Upper lobe of left lung (tissue), 6 donors: ENCODE measurements around the gene MIA2. TPM values are rescaled to one million over a fixed set of nuclear protein-coding genes. Genes with fewer than 3 reads are reported as not detected.
"Not testable (repeated sequence)": the region's sequence is repeated elsewhere in the genome, so short reads cannot be mapped to it uniquely, and the experiment has no call there.

Experiments
- ATAC-seq, 2 donors: fragments of 200-7000 bp; cut with Tn5 transposase; one replicate each; pipeline ENCODE4 v1.9.1; 2022; ENCODE audit warnings: mild to moderate bottlenecking in 2 of 2, moderate library complexity in 2 of 2; ENCODE audit not compliant: low FRiP score in 2 of 2
- DNase-seq, 2 donors: peaks; one replicate each; pipeline ENCODE4 v3.0.0-alpha.2; 2019 to 2020
- H3K27ac ChIP-seq, 4 donors: fragments of 200-600 bp; sonication (generic); one replicate each; pipeline ENCODE4 v1.5.1; 2016 to 2019
- H3K27me3 ChIP-seq, 4 donors: fragments of 200-600 bp; sonication (generic); one replicate each; pipeline ENCODE4 v1.5.1; 2017 to 2019
- H3K36me3 ChIP-seq, 4 donors: fragments of 200-600 bp; sonication (generic); one replicate each; pipeline ENCODE4 v1.5.1; 2016 to 2019
- H3K4me1 ChIP-seq, 4 donors: fragments of 200-600 bp; sonication (generic); one replicate each; pipeline ENCODE4 v1.5.1; 2018 to 2019
- H3K4me3 ChIP-seq, 4 donors: fragments of 200-600 bp; sonication (generic); one replicate each; pipeline ENCODE4 v1.5.1; 2017 to 2019; ENCODE audit warnings: mild to moderate bottlenecking in 2 of 4, moderate library complexity in 1 of 4
- H3K9me3 ChIP-seq, 4 donors: fragments of 200-600 bp; sonication (generic); one replicate each; pipeline ENCODE4 v1.5.1; 2018 to 2019
- EP300 ChIP-seq, 4 donors: sonication (generic); formaldehyde crosslinking; IDR thresholded peaks; one replicate each; pipeline ENCODE4 v1.5.1; 2017; ENCODE audit warnings: antibody characterized with exemption in 4 of 4, control low read depth in 2 of 4
- POLR2A ChIP-seq, 4 donors: fragments of 450-650 bp; IDR thresholded peaks; one replicate each; pipeline ENCODE4 v1.5.1; 2016 to 2017; ENCODE audit warnings: antibody characterized with exemption in 4 of 4, mild to moderate bottlenecking in 2 of 4
- POLR2AphosphoS5 ChIP-seq, 2 donors: sonication (generic); formaldehyde crosslinking; IDR thresholded peaks; one replicate each; pipeline ENCODE4 v1.5.1; 2017; ENCODE audit warnings: antibody characterized with exemption in 2 of 2
- WGBS, 2 donors: methylation state at CpG; one replicate each; pipeline ENCODE4 v1.1.5; 2017 to 2018; 5-methylcytosine and 5-hydroxymethylcytosine counted together
- total RNA-seq, 6 donors: library from RNA; depleted of rRNA in 4 of 6; stranded (reverse); fragments of >200 nt in 4 of 6; gene quantifications; one replicate each; pipeline versions ENCODE4 v1.1.0 to v1.2.1, GENCODE V29; 2016 to 2021
- TF ChIP-seq, protein P1 (sequence below), 6 experiments: fragments of 450-650 bp in 4 of 6; fragments of 200-600 bp in 2 of 6; sonication (generic) in 2 of 6; IDR thresholded peaks; one replicate each; pipeline ENCODE4 v1.5.1; 2016 to 2019; ENCODE audit warnings: antibody characterized with exemption in 6 of 6
- donor health status: DM: no; HTN: no; CAD: no; lungs with moderate emphysema.
- donor health status: DM: no; HTN: yes; CAD: no; lungs with severe emphysema.

The MIA2 gene
- total RNA-seq, 6 donors from 2014 or later: 13.0 to 56.8 (median 25.4) TPM

DNA sequence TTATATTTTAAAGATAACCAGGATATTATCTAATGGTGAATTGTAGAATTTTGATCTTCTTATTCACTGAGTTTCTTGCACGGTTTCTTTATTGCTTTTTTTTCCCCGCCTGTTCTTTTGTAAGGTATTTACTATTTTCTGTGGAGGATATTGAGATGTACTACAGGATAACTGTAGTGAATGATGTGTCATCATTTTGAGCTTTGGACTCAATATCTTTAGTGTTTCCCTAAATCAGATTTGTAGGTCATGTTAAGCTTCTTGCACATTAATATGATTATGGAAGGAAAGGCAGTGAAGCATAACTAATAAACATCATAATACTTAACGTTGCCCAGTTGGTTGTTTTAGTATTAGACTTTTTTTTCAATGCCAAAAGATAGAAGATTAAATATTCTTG, 117.2 kb downstream of the MIA2 start:
- Histone ChIP-seq H3K9me3 (no peaks in the 10 kb centered on the region), H3K27ac (no peak overlapping the region), H3K27me3 (no peaks in the 10 kb centered on the region), H3K4me3 (no peak overlapping the region), H3K36me3 (peaks cover 3 to 47% (median 6%) of the 10 kb centered on the region in 4 donors), H3K4me1 (no peaks in the 10 kb centered on the region)
- 94 to 95% methylated on average over 3 of the region's 3 CpGs for WGBS, 2 donors
- DNase-seq (no peak), ATAC-seq (no peak)
- no peak for TF ChIP-seq POLR2AphosphoS5 (IDR thresholded peaks at IDR 0.05)
- no peak for TF ChIP-seq POLR2A (IDR thresholded peaks at IDR 0.05)
- no peak for TF ChIP-seq EP300 (IDR thresholded peaks at IDR 0.05)
- TF ChIP-seq, protein P1, sequence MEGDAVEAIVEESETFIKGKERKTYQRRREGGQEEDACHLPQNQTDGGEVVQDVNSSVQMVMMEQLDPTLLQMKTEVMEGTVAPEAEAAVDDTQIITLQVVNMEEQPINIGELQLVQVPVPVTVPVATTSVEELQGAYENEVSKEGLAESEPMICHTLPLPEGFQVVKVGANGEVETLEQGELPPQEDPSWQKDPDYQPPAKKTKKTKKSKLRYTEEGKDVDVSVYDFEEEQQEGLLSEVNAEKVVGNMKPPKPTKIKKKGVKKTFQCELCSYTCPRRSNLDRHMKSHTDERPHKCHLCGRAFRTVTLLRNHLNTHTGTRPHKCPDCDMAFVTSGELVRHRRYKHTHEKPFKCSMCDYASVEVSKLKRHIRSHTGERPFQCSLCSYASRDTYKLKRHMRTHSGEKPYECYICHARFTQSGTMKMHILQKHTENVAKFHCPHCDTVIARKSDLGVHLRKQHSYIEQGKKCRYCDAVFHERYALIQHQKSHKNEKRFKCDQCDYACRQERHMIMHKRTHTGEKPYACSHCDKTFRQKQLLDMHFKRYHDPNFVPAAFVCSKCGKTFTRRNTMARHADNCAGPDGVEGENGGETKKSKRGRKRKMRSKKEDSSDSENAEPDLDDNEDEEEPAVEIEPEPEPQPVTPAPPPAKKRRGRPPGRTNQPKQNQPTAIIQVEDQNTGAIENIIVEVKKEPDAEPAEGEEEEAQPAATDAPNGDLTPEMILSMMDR (IDR thresholded peaks at IDR 0.05): no peak

DNA sequence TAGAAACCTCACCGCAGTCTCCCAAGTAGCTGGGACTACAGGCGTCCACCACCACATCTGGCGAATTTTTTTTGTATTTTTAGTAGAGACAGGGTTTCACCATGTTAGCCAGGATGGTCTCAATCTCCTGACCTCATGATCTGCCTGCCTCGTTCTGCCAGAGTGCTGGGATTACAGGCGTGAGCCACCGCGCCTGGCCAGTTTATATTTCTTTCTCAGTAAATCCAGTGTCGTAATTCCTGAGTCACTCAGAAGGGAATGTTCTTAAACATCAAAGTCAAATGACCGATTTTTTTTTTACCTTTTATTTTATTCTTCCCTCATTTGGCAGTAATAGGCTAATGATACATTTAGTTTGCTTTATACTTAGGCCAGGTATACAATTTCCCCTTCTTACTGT, 118.0 kb downstream of the MIA2 start:
- Histone ChIP-seq H3K9me3 (no peaks in the 10 kb centered on the region), H3K36me3 (peaks cover 3 to 39% (median 5%) of the 10 kb centered on the region in 4 donors), H3K27me3 (no peaks in the 10 kb centered on the region), H3K4me1 (no peaks in the 10 kb centered on the region), H3K27ac (no peak overlapping the region), H3K4me3 (no peak overlapping the region)
- TF ChIP-seq POLR2AphosphoS5 (IDR thresholded peaks at IDR 0.05) (no peak), EP300 (IDR thresholded peaks at IDR 0.05) (no peak), POLR2A (IDR thresholded peaks at IDR 0.05) (no peak)
- TF ChIP-seq, protein P1 (IDR thresholded peaks at IDR 0.05): no peak
- WGBS, 2 donors: 96% methylated on average over 9 of the region's 9 CpGs
- DNase-seq (no peak), ATAC-seq (no peak)

DNA sequence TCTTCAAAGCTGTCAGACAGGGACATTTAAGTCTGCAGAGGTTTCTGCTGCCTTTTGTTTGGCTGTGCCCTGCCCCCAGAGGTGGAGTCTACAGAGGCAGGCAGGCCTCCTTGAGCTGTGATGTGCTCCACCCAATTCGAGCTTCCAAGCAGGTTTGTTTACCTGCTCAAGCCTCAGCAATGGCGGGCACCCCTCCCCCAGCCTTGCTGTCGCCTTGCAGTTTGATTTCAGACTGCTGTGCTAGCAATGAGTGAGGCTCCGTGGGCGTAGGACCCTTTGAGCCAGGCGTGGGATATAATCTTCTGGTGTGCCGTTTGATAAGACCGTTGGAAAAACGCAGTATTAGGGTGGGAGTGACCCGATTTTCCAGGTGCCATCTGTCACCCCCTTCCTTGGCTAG, 125.4 kb downstream of the MIA2 start:
- DNase-seq, H3K9me3 ChIP-seq, H3K27me3 ChIP-seq, H3K27ac ChIP-seq, ATAC-seq, H3K4me3 ChIP-seq, H3K4me1 ChIP-seq: not testable (repeated sequence)
- H3K36me3 ChIP-seq: peaks cover 0 to 12% (median 5%) of the 10 kb centered on the region in 4 donors
- WGBS, 2 donors: 96 to 100% methylated on average over 9 to 10 of the region's 10 CpGs

DNA sequence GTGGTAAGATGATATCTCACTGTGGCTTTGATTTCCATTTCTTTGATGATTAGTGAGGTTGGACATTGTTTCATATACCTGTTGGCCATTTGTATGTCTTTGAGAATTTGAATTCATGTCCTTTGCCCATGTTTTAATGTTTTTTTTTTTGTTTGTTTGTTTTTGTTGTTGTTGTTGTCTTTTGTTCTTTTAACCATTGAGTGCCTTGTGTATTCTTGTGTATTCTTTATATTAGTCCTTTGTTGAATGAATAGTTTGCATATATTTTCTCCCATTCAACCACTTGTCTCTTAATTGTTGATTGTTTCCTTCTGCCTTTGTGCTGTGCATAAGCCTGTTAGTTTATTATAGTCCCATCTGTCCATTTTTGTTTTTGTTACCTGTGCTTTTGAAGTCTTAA, 126.6 kb downstream of the MIA2 start:
- H3K9me3 ChIP-seq: peaks cover 6 to 17% (median 12%) of the 10 kb centered on the region in 4 donors
- no peak overlapping the region for H3K27ac ChIP-seq
- no peaks in the 10 kb centered on the region for H3K4me1 ChIP-seq
- ATAC-seq (no peak), DNase-seq (no peak)
- peaks cover 0 to 12% (median 6%) of the 10 kb centered on the region in 4 donors for H3K36me3 ChIP-seq
- H3K4me3 ChIP-seq: no peak overlapping the region
- TF ChIP-seq POLR2A (IDR thresholded peaks at IDR 0.05) (no peak), EP300 (IDR thresholded peaks at IDR 0.05) (no peak), POLR2AphosphoS5 (IDR thresholded peaks at IDR 0.05) (no peak)
- TF ChIP-seq, protein P1 (IDR thresholded peaks at IDR 0.05): no peak
- no peaks in the 10 kb centered on the region for H3K27me3 ChIP-seq

DNA sequence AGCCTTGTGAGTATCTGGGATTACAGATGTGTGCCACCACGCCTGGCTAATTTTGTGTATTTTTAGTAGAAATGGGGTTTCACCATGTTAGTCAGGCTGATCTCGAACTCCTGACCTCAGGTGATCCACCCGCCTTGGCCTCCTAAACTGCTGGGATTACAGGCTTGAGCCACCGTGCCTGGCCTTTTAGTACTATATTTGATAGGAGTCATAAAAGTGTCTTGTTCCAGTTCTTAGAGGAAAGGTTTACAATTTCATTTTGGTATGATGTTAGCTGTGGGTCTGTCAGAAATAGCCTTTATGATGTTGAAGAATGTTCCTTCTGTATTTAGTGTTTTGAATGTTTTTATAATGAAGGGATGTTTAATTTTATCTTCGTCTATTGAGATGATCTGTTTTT, 127.8 kb downstream of the MIA2 start:
- not testable (repeated sequence) for DNase-seq, H3K4me1 ChIP-seq, H3K27me3 ChIP-seq, ATAC-seq, H3K27ac ChIP-seq, H3K4me3 ChIP-seq
- Histone ChIP-seq H3K9me3 (peaks cover 6 to 17% (median 12%) of the 10 kb centered on the region in 4 donors), H3K36me3 (peaks cover 0 to 12% (median 6%) of the 10 kb centered on the region in 4 donors)
- WGBS, 2 donors: 95 to 96% methylated on average over 5 of the region's 5 CpGs

DNA sequence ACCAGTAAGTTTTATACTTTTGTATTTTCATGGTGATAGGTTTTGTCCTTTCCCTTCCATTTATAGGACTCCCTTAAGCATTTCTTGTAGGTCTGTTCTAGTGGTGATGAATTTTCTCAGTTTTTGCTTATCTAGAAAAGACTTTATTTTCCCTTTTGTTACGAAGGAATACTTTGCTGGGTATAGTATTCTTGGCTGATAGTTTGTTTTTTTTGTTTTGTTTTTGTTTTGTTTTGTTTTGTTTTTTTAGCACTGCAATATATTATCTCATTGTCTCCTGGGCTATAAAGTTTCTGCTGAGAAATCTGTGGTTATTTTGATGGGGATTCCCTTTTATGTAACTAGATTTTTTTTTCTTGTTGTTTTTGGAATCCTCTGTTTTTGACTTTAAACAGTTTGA, 130.8 kb downstream of the MIA2 start:
- H3K4me3 ChIP-seq: no peak overlapping the region
- no peak for ATAC-seq
- no peaks in the 10 kb centered on the region for H3K27me3 ChIP-seq
- H3K36me3 ChIP-seq: peaks cover 0 to 11% (median 5%) of the 10 kb centered on the region in 4 donors
- no peak for TF ChIP-seq EP300 (IDR thresholded peaks at IDR 0.05)
- TF ChIP-seq POLR2AphosphoS5 (IDR thresholded peaks at IDR 0.05): no peak
- TF ChIP-seq, protein P1 (IDR thresholded peaks at IDR 0.05): no peak
- TF ChIP-seq POLR2A (IDR thresholded peaks at IDR 0.05): no peak
- H3K27ac ChIP-seq: no peak overlapping the region
- H3K4me1 ChIP-seq: no peaks in the 10 kb centered on the region
- WGBS, 2 donors: 96 to 100% methylated on average over 1 of the region's 1 CpG
- DNase-seq: no peak
- peaks cover 6 to 17% (median 12%) of the 10 kb centered on the region in 4 donors for H3K9me3 ChIP-seq
